Activated CD4-positive, CD25-positive, alpha-beta regulatory T cell (primary cell): ENCODE measurements around the gene TENM4.
"Not testable (repeated sequence)": the region's sequence is repeated elsewhere in the genome, so short reads cannot be mapped to it uniquely, and the experiment has no call there.

ENCODE experiments used
- DNase-seq, 4 experiments: peaks; one replicate each; lab custom pipeline; 2025; lab: John Stamatoyannopoulos, UW

The TENM4 gene

DNA sequence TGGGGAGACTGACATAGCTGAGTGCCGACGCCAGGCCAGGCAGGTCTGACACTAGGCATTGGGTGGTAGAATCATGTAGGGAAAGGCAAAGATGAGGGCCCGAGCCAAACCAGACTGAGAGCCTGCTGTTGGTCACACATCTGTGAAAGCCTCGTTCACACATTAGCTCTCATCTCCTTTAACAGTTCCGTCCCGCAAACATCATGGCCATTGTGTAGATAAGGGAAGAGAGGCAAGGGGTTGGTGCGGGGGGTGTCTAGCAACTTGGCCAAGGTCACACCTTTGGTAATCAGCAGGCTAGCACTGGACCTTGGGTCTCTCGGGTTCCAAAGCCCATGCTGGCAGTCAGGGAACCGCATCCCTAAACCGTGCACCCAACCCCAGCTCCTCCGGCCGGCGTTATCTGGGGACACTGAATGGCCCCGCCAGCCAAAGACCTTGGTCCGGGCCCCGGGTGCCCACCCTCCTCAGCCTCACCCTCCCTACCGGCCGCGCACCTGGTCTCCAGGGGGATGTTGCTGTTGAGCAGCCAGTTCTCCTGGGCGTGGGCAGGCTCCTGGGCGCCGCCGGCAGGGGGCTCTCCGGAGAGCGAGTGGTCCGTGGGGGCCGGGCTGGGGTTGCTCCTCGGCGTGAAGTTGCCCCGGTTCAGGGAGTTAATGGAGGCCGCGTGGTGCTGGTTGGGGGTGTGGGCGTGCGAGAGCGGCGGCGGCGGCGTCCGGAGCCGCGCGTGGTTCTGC, 537.9 kb downstream of the TENM4 start:
- no peak for DNase-seq

- DNase-seq = no peak
These were observed 539.0 kb downstream of the TENM4 start for GRCh38 chr11:78901831-78902230.

DNA sequence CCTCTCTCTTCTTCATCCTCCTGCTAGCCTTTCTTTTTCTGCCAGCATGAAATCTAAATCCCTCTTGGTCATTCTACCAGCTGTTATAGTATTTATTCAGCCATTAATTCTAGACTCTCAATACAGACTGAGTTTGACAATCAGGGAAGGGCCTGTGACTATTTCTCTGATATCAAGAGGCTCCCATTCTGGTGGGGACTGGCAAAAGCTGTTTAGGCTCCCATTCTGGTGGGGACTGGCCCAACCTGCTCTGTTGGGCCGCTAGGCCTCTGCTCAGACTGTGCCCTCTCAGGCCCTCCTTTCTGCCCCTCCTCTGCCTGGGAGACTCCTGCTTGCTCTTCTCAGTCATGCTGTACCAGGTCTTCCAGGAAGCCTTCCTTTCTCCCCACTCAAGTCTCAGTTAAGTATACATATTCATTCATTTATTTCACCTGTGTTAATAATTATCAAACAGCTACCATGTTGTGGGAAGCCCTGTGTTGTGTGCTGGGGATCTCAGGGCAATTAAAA, 542.5 kb downstream of the TENM4 start:
- DNase-seq = no peak

- DNase-seq = no peak
These were observed 546.8 kb downstream of the TENM4 start for GRCh38 chr11:78893996-78894395.

GRCh38 chr11:78889698-78890097, 551.1 kb downstream of the TENM4 start:
- no peak for DNase-seq

- no peak for DNase-seq
These were observed 554.2 kb downstream of the TENM4 start for GRCh38 chr11:78886616-78887015.

DNA sequence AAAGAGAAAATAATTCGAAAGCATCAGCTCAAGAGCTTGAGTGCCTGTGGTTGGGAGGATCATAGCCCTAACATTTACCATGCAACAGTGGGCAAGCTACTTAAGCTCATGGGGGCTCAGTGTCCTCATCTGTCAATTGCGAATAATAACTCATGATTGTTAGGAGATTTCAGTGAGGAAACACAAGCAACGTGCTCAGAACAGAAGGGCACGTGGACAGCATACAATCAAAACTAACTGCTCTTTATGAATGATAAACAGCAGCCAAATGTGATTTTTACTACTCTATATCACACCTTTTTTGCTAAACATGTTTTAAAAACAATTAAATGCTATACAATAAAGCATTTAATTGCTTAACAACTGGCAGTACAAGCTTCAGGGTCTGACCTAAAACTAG, 556.1 kb downstream of the TENM4 start:
- DNase-seq = no peak

- DNase-seq = no peak
These were observed 557.3 kb downstream of the TENM4 start for GRCh38 chr11:78883506-78883905.

GRCh38 chr11:78879094-78879980, 561.5 kb downstream of the TENM4 start:
- not testable (repeated sequence) for DNase-seq

DNA sequence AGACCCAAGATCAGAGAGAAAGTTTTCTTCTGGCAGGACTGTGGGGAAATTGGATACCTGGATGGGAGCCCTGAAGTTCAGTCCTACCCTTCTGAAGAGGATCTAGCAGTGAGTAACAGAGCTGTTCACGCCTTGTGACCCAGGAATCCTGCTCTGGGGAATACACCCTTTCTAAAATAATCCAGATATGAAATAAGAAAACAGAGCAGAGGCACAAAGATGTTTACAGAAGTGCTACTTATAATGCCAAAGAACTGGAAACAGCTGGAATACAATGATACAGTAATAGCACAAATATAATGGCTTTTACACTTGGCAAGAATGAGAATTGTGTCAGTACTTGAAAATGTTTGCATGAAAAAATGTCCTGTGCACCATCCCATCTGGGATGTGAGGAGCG, 562.2 kb downstream of the TENM4 start:
- no peak for DNase-seq

- no peak for DNase-seq
These were observed 564.2 kb downstream of the TENM4 start for GRCh38 chr11:78876676-78877075.

GRCh38 chr11:78870655-78871054, 570.2 kb downstream of the TENM4 start:
- no peak for DNase-seq

DNA sequence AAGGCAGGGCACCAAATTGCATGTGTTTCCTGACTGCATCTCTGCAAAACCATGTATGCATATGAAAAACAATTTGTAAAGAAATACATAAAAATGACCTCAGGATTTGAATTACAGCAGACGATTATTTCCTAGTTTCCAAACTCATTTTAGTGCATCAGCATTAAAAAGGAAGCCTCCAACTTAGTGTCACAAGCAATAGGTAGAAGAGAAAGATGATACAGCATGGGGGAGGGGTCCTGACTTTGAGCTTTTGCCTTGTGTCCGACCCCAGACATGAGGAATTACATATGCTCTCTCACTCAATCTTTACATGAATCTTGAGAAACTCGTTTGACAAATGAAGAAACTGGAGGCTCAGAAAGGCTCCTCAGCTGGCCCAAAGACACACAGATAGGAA, 571.5 kb downstream of the TENM4 start:
- DNase-seq = no peak

DNA sequence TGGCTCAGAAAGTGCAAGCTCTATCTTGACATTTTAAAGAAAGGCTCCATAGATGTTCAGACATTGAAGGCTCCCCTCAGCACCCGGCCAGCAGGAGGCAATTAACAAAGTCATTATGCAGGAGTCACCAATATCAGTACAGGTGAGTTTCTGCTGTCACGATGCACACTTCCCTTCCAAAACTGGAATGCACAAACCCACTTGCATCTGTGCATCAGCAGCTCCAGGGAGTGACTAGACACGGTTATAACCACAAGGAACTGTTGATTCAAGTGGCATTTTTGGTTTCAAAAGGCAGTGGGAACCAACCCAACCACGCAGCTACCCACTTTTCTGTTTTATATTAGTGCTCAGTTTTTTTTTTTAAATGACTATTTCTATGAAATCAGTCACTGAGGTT, 572.3 kb downstream of the TENM4 start:
- no peak for DNase-seq

- no peak for DNase-seq
These were observed 580.0 kb downstream of the TENM4 start for GRCh38 chr11:78860720-78861422.

DNA sequence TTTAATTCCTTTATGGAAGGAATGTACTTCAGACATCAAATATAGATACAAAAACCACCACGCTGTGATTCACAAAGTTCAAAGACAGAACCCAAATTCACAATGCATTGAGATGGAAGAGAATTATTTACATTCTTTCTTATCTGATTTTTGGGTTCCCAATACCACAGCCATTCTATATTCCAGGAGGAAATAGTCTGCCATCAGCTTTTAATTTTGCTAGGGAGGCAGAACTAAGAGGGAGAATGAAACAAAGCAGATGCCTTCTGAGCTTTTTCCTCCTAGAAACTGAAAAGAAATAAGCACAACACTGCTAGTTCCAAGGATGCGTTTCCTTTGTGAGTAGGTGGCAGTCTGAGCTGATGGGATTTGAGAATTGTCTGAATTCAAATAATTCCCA, 583.1 kb downstream of the TENM4 start:
- no peak for DNase-seq

DNA sequence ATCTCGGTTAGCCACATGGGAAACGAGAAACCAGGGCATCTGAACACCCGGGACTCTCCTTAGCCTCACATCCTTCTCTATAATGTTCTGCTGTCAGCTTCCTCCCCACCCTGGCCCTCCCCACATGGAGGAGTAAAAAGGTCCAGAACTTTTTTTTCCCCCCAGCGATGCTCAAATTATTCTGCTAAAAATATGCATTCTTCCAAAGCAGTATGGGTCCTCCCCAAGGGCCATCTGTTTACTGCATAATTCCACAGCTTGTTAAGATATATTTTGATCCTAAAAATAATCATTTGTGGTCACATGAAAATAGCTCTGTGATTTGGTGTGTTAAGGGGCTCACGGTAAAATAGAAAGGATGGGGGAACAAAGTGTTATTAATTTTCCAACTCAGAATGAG, 584.6 kb downstream of the TENM4 start:
- no peak for DNase-seq

DNA sequence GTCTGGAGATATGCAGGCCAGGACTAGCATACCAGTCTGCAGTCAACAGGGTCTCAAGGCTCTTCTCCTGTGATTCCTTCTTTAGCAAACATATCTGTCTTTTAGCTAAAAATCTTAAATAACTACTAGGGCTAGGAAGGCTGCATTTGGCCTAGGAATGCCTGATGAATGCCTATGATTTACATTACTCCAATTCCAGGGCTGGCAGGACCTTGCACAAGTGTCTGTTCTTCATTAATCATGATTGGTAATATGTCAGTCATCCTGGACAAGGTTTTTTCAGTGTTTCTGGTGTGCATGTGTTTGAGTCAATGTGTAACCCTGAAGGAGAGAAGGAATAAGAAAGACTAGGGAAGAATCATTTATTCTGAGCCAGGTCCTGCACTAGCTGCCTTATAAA, 585.7 kb downstream of the TENM4 start:
- no peak for DNase-seq

DNA sequence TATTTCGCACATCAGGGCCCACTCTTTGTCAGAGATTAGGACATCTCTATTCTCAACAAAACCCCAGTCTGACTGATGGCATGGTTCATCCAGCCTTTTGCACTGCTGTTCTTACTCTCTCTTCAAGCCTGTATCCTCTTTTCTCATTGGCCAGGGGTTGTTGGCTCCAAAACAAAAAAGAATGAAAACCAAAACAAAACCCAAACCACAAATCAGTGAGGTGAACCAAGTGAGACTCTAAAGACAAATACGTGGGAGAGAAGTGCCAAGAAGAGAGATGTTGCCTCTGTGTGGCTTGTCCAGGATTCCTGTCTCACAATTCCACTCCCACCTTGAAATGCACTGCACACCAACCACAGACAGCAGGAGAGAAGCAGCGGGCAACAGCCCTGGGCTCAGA, 587.3 kb downstream of the TENM4 start:
- no peak for DNase-seq

- no peak for DNase-seq
These were observed 588.8 kb downstream of the TENM4 start for GRCh38 chr11:78851878-78852586.

- DNase-seq = no peak
These were observed 590.8 kb downstream of the TENM4 start for GRCh38 chr11:78850078-78850477.

DNA sequence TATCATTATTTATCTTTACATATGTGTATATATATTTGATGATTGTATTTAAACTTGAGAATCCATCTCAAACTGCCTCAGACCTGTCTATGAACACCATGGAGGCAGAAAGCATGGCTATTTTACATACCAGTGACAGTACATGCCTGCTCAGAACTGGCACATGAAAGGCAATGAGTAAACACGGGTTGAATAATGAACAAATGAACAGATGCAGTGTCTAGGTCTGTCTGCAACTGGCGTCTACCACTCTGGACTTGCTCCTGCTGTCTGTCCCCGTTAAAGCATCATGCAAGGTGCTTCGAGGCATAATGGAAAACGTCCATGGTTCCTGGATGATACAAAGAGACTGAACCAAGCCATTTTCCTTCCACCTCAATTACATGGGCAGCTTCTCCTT, 594.6 kb downstream of the TENM4 start:
- no peak for DNase-seq
